Activated CD4-positive, alpha-beta memory T cell treated with anti-CD3 and anti-CD28 coated beads, Interleukin-2, amount 10 ng/mL, durations not matched to agents 7 days and 5 days (primary cell): ENCODE data around the gene FBXO2. TPM values are rescaled to one million over a fixed set of nuclear protein-coding genes. Genes with fewer than 3 reads are reported as not detected.
A peak's percentile ranks its signal among the peaks of the same experiment; 100 is the strongest.

ENCODE experiments used
- CTCF ChIA-PET: fragments of 350-600 bp; sonication (Branson Sonifier 250); formaldehyde crosslinking; loops from one replicate; lab custom pipeline; 2021; ENCODE audit warnings: antibody characterized with exemption, inconsistent platforms; lab: Charles Lee
- POLR2A ChIA-PET: fragments of 350-600 bp; sonication (Branson Sonifier 250); formaldehyde crosslinking; loops from one replicate; lab custom pipeline; 2021; ENCODE audit warnings: antibody characterized with exemption; lab: Charles Lee
- DNase-seq: peaks from one replicate; pipeline ENCODE4 v3.0.0-alpha.2; 2020
- H3K27ac Mint-ChIP-seq: one replicate; pipeline ENCODE4 v1.8.0; 2021; ENCODE audit warnings: mild to moderate bottlenecking, mixed read lengths
- H3K27me3 Mint-ChIP-seq: one replicate; pipeline ENCODE4 v1.8.0; 2021; ENCODE audit warnings: mixed read lengths
- H3K36me3 Mint-ChIP-seq: one replicate; pipeline ENCODE4 v1.8.0; 2021; ENCODE audit warnings: low read depth, mixed read lengths
- H3K4me1 Mint-ChIP-seq: one replicate; pipeline ENCODE4 v1.8.0; 2021; ENCODE audit warnings: mixed read lengths
- H3K4me3 Mint-ChIP-seq: one replicate; pipeline ENCODE4 v1.8.0; 2021; ENCODE audit warnings: mild to moderate bottlenecking, mixed read lengths
- H3K9me3 Mint-ChIP-seq: one replicate; pipeline ENCODE4 v1.8.0; 2021; ENCODE audit warnings: mixed read lengths
- total RNA-seq, 2 experiments: library from RNA; stranded (reverse); gene quantifications; one replicate each; pipeline ENCODE4 v1.2.3, GENCODE V29; 2021

Gene FBXO2
- total RNA-seq, 2 experiments from 2014 or later, result 1.4 to 1.8 TPM

DNA sequence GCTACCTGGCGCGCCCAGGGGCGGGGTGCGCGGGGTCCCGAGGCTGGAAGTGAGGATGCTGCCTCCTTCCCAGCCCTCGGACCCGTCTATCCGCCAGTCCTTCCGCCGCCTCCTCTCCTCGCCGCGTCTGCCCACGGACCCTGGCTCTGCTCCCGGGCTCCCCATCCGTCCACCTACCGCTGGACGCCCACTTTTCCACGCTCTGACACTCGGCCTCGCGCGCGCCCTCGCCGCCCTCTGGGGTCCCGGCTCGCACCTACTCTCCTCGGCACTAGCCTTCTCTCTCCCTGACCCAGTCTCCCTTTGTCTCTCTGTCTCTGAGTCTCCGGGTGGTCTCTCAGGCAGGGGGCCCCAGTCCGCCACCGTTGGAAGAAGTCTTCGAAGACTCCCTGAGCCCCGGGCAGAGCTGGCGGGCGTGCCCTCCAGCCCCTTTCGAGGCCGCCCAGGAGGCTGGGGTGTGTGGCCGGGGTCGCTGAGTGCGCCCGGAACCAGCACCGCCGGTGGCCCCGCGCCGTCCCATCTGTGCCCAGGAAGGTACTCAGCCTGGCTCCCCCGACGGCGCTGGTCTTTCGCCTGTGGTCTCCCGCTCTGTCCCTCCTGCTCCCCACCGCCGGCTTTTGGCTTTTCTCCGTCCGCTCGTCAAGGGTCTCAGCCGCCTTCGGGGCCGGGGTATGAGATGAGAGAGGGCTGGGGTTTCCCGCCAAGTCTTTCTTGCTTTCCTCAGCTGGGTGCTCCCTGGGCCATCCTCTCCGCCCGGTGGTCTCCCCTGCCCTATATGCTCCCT is 37.9 kb upstream of the FBXO2 start:
- Mint-ChIP-seq H3K4me1 (peaks cover 28% of the 10 kb centered on the region), H3K9me3 (no peaks in the 10 kb centered on the region), H3K27me3 (peaks cover 54% of the 10 kb centered on the region), H3K27ac (no peak overlapping the region), H3K36me3 (no peaks in the 10 kb centered on the region), H3K4me3 (peak overlapping the region; percentile 49)
- ChIA-PET POLR2A (interaction anchor here (1.2 to 2.9 kb wide), 4 partner anchors 10 to 216 kb away, joined by 3 to 14 read pairs (median 12); partner anchors contain the start of gene MAD2L2), CTCF (interaction anchor here (0.9 to 2.3 kb wide), 5 partner anchors 11 to 41 kb away, joined by 3 to 11 read pairs (median 6); partner anchors contain the start of gene MAD2L2)
- DNase-seq, result no peak

DNA sequence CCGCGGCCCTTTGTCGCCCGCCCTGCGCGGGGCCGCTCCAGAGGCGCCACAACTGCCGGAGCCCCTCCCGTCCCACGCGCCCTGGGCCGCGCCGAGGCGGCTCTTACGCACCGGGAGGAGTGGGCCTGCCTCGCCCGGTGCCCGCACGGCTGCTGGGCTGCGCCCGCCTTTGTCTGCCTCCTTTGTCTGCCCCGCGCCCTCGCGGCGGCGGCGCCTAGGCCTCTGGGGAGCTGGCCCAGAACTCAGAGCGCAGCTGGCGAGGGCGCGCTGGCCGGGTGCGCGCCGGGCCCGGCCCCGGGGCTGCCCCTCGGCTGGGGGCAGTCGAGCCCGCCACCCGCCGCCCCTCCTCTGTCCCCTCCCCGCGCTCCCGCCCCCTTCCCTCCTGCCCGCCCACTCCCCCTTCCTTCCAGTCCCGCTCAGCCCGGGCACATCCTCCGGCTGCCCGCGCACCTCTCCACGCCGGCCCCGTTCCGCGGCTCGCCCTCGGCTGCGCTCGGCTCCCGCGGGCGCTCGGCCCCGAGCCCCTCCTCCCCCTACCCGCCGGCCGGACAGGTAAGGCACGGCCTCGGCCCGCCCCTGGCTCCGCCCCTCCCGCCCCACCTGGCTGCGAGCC is 37.2 kb upstream of the FBXO2 start, which contains the start of gene DRAXIN:
DRAXIN (plus strand) TSS at position 409 of the 613 bp plus-strand sequence. CDS start 14,549 bp downstream, outside the sequence.
- Mint-ChIP-seq H3K27me3 (peaks cover 54% of the 10 kb centered on the region), H3K4me3 (peak within 1 kb of the TSS; percentile 49), H3K36me3 (no peaks in the 10 kb centered on the region), H3K9me3 (no peaks in the 10 kb centered on the region), H3K4me1 (peaks cover 28% of the 10 kb centered on the region), H3K27ac (no peak within 1 kb of the TSS)
- ChIA-PET CTCF (interaction anchor here (0.9 to 2.2 kb wide), 2 partner anchors 29 to 41 kb away, joined by 4 to 11 read pairs; no protein-coding TSS in a partner anchor), POLR2A (interaction anchor here (1.3 to 3.2 kb wide), 4 partner anchors 10 to 217 kb away, joined by 3 to 14 read pairs (median 8); partner anchors contain the start of genes FBXO6 and MAD2L2)
- no peak for DNase-seq

DNA sequence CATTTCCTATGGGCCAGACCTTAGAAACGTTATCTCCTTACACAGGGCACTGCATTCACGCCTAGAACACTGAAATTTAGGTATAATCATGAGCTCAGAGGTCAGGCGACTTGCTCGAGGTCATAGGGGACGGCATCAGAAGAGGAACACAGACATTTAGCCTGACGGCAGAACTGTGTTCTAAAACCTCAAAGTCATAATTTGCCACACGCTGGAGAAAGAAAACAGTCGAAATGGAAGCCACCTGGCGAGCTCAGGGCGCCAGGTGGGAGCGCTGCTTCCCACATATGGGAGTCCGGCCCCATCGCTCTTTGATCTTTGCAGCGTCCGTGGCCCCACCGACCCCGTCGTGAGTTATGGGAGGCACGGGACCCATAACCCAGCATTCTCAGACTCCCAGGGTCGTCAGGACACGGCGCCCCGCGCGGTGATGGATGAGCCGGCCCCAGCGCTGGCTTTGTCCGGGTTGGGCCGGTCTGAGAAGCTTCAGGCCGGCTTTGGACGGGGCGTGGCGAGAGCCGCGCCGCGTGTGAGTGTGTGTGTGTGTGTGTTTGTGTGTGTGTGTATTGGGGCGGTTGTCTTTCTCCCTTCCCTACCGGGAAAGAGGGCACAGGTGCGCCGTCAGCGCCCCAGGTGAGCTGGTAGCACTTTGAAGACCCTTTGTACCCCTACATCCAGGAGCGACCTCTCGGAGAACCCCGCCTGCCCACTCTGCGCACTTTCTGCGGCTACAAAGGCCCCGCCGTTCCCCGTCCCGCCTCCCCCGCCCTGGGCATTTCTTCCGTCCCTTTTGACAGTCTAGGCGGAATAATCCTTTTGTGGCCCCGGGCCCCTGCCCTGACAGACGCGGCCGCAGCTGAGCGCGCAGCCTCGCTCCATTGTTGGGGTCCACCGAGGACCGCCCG is 36.4 kb upstream of the FBXO2 start:
- Mint-ChIP-seq H3K36me3 (no peaks in the 10 kb centered on the region), H3K9me3 (no peaks in the 10 kb centered on the region), H3K4me3 (no peak overlapping the region), H3K27me3 (peaks cover 58% of the 10 kb centered on the region), H3K27ac (no peak overlapping the region), H3K4me1 (peaks cover 28% of the 10 kb centered on the region)
- CTCF ChIA-PET, result interaction anchor here (0.7 to 2.2 kb wide), 3 partner anchors 26 to 29 kb away, joined by 3 to 11 read pairs (median 4); partner anchors contain the start of gene FBXO6
- POLR2A ChIA-PET, result interaction anchor here (1.3 to 3.2 kb wide), 5 partner anchors 9 to 218 kb away, joined by 3 to 14 read pairs (median 4); partner anchors contain the start of genes FBXO6 and MAD2L2
- DNase-seq, result no peak

DNA sequence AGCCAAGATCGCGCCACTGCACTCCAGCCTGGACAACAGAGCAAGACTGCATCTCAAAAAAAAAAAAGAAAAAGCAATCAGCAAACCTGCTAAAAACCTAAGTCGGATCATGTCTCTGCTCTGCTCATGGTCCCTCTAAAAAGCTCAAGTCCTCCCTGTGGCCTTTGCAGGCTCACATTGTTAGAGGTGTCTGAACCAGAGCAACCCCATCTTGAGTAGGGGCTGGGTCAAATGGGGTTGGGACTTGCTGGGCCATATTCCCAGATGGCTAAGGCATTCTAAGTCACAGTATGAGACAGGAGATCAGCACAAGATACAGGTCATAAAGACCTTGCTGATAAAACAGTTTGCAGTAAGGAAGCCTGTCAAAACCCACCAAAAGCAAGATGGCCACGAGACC is 34.3 kb upstream of the FBXO2 start:
- CTCF ChIA-PET, result no interaction called here

DNA sequence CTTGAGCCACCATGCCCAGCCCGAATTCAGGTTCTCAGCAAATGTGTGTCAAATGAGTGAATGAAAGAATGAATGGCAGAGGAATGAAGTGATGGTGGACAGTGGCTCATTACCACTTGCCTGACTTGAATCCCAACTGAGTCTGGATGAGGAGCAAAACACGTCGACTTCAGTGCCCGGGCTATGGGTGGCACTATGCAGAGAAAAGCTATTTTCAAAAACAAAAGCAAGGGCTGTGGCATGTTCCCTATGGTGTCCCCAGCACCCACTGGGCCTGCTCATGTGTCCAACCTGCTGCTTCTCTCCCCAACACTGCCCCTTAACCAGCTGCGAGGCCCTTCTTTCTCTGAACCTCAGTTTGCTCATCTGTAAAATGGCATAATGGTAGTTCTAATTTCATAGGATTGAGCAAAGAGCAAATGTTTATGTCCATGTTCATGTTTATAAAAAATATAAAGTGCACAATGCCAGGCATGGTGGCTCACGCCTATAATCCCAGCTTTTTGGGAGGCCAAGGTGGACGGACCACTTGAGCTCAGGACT is 31.1 kb upstream of the FBXO2 start:
- Mint-ChIP-seq H3K36me3 (no peaks in the 10 kb centered on the region), H3K4me1 (peaks cover 4% of the 10 kb centered on the region), H3K4me3 (no peak overlapping the region), H3K27ac (no peak overlapping the region), H3K27me3 (peaks cover 38% of the 10 kb centered on the region), H3K9me3 (no peaks in the 10 kb centered on the region)
- CTCF ChIA-PET, result interaction anchor here (1.2 to 1.7 kb wide), 2 partner anchors 21 to 34 kb away, joined by 3 to 10 read pairs; partner anchors contain the start of gene FBXO6
- no peak for DNase-seq
- POLR2A ChIA-PET, result interaction anchor here (0.7 to 2.4 kb wide), 2 partner anchors 21 to 223 kb away, joined by 5 to 8 read pairs; partner anchors contain the start of gene FBXO6

More for the DNA sequence above, 34.3 kb upstream of the FBXO2 start:
- POLR2A ChIA-PET, result interaction anchor here (1.2 to 3.2 kb wide), 2 partner anchors 24 to 220 kb away, joined by 3 to 11 read pairs; partner anchors contain the start of gene FBXO6
- Mint-ChIP-seq H3K4me1 (peaks cover 22% of the 10 kb centered on the region), H3K9me3 (no peaks in the 10 kb centered on the region), H3K4me3 (no peak overlapping the region), H3K36me3 (no peaks in the 10 kb centered on the region), H3K27ac (no peak overlapping the region), H3K27me3 (peaks cover 55% of the 10 kb centered on the region)
- no peak for DNase-seq

DNA sequence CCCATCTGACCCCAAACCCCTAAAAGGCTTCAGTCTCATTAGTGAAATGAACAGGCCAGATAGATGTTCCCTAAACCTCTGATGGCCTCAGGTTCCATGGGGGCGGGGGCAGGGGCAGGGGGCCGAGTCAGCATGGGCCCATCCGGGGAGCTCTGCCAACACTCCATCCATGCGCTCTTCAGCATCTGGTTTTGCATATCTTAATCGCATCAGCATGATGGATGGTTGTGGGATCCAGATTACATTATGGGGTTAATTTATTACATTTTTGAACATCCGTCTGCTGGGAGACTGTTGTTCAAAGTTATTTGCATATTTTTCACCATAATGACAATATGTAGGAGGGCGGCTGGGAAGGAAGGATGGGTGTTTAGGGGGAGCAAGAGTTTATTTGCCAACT is 29.8 kb upstream of the FBXO2 start:
- Mint-ChIP-seq H3K36me3 (no peaks in the 10 kb centered on the region), H3K4me3 (no peak overlapping the region), H3K27ac (no peak overlapping the region), H3K9me3 (no peaks in the 10 kb centered on the region), H3K27me3 (peaks cover 27% of the 10 kb centered on the region), H3K4me1 (peaks cover 12% of the 10 kb centered on the region)
- ChIA-PET CTCF (interaction anchor here (1.1 kb wide), 1 partner anchor 34 kb away, joined by 3 read pairs; no protein-coding TSS in a partner anchor), POLR2A (no interaction called here)
- no peak for DNase-seq

DNA sequence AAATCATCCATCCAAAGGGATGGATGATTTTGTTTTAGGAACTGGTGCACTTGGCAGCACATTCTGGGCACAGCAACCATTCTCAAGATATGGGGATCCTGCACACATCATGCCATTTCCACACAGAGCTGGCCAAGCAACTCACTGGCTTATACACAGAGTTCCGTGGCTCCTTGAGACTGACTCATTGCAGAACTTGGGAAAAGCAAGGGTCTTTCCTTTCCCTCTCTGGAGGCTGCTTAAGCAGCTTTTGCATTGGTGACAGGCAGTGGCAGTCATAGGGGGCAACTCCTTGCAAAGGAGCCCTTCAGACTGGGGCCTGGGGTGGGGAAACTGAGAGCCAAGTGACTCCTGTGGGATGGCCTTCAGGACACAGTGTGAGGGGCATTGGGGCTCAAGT is 28.6 kb upstream of the FBXO2 start:
- DNase-seq, result no peak
- CTCF ChIA-PET, result interaction anchor here (1.0 to 2.9 kb wide), 3 partner anchors 19 to 40 kb away, joined by 3 to 34 read pairs (median 3); partner anchors contain the start of gene FBXO6
- Mint-ChIP-seq H3K36me3 (no peaks in the 10 kb centered on the region), H3K4me3 (no peak overlapping the region), H3K27me3 (peaks cover 19% of the 10 kb centered on the region), H3K4me1 (peaks cover 16% of the 10 kb centered on the region), H3K9me3 (no peaks in the 10 kb centered on the region), H3K27ac (no peak overlapping the region)
- POLR2A ChIA-PET, result interaction anchor here (0.7 to 5.2 kb wide), 7 partner anchors 8 to 225 kb away, joined by 3 to 53 read pairs (median 14); partner anchors contain the start of genes DRAXIN and FBXO6

DNA sequence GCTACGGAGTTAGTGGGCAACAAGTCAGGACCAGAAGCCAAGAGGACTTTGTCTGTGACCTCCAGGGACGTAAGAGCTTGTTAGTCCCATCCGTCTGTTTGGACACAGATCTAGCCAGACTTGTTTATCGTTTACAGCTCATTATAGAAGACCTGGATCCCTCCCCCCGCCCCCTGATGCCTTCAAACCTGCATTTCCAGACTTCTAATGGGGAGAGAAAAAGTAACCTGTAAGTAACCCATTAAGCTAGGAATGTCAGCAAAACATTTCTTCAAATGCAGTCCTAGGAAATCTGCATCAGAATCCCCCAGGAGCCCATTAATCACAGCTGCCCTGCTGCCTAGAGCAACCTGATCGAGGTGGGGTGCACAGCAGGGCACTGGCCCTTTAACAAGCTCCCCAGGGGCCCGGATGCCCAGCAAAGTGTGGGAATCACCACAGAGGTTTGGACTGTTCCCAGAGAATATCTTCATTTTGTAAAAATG is 28.1 kb upstream of the FBXO2 start:
- POLR2A ChIA-PET, result interaction anchor here (0.7 to 5.2 kb wide), 14 partner anchors 8 to 670 kb away, joined by 3 to 53 read pairs (median 6); partner anchors contain the start of genes DRAXIN, FBXO2, FBXO44 and FBXO6
- no peak overlapping the region for H3K27ac Mint-ChIP-seq
- H3K27me3 Mint-ChIP-seq, result peaks cover 16% of the 10 kb centered on the region
- peaks cover 16% of the 10 kb centered on the region for H3K4me1 Mint-ChIP-seq
- H3K4me3 Mint-ChIP-seq, result peak overlapping the region; percentile 45
- no peaks in the 10 kb centered on the region for H3K9me3 Mint-ChIP-seq
- DNase-seq, result no peak
- CTCF ChIA-PET, result interaction anchor here (1.0 to 2.9 kb wide), 5 partner anchors 11 to 39 kb away, joined by 3 to 34 read pairs (median 3); partner anchors contain the start of gene FBXO6
- H3K36me3 Mint-ChIP-seq, result no peaks in the 10 kb centered on the region

DNA sequence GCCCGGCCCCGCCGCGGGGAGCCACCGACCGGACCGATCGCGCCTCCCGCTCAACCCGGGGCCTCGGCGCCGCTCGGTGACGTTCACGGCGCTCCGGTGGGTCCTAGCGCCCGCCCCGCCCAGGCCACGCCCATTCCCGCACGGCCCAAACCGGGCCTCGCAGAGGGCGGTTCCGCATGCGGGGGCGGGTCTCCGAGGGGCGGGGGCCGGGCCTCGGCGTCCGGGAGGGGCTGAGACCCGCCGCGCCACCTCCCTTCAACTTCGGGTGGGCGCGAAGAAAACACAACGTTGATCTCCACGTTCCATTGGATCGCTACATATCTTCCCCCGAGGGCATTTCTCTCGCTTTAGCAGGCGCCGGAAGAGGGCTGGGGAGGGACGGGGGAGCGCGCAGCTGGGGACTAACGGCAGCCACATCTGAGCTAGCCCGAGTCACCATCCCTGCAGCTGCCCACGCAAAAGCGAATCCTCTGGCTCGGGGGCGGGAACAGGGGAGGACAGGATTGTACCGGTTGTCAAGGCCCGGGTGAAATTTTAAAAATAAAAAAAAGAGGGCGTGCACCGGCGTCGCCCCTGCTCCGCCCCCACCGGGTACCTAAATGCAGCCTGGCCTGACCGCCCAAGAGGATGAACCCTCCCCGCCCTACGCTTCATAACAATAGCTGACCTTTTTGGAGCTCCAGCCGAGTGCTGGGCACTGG is 27.0 kb upstream of the FBXO2 start, which contains the start of gene MAD2L2:
MAD2L2 (minus strand) TSS at position 78 of the 701 bp plus-strand sequence. CDS start 547 bp downstream, outside the sequence.
- ChIA-PET POLR2A (interaction anchor here (0.7 to 5.2 kb wide), 19 partner anchors 8 to 669 kb away, joined by 3 to 53 read pairs (median 5); partner anchors contain the start of genes CLCN6, DRAXIN, FBXO2 and FBXO44), CTCF (interaction anchor here (1.1 to 2.9 kb wide), 4 partner anchors 12 to 38 kb away, joined by 3 to 34 read pairs (median 7); partner anchors contain the start of gene FBXO6)
- H3K9me3 Mint-ChIP-seq, result no peaks in the 10 kb centered on the region
- H3K36me3 Mint-ChIP-seq, result no peaks in the 10 kb centered on the region
- H3K27ac Mint-ChIP-seq, result peak within 1 kb of the TSS; percentile 89
- H3K4me1 Mint-ChIP-seq, result peaks cover 16% of the 10 kb centered on the region
- H3K27me3 Mint-ChIP-seq, result peaks cover 15% of the 10 kb centered on the region
- peak within 1 kb of the TSS; percentile 83 for H3K4me3 Mint-ChIP-seq
- peak; percentile 91 for DNase-seq

DNA sequence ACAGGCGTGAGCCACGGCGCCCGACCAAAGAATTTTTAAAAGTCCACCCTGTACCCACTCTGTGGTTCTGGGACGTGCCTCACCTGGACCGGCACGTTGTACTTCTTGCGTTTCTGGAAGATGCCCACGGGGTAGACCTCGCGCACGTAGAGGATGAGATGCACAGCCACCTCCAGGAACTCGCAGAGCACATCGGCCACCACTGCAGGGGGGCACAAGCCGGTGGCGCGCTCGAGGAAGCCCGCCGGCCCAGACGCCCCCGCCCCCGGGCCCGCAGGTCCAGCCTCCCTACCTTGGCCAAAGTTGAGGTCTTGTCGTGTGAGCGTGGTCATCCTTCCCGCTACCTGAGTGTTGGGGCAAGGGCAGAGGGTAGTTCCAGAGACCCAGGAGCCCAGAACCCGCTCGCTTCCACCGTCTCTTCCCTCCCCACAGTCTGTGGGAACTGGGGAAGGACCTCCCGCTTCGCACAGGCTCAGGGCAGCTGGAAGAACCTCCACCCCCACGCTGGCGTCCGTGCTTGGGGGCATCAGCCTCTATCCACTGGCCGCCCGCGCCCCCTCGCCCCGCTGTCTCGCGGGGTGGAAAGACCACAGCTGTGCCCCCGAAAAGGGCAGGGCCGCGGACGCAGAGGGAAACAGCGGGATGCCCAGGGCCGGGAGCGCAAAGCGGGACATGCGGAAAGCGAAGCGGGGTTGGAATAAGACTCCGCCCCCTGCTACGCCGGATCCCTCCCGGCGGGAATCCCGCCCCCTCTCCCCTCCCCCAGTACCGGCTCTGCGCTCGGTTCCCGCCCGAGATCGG is 26.2 kb upstream of the FBXO2 start:
- peaks cover 20% of the 10 kb centered on the region for H3K4me1 Mint-ChIP-seq

More for the DNA sequence above, 26.2 kb upstream of the FBXO2 start:
- Mint-ChIP-seq H3K27ac (peak overlapping the region; percentile 58), H3K9me3 (no peaks in the 10 kb centered on the region), H3K27me3 (peaks cover 12% of the 10 kb centered on the region), H3K4me3 (peak overlapping the region; percentile 80), H3K36me3 (peaks cover 4% of the 10 kb centered on the region)
- POLR2A ChIA-PET, result interaction anchor here (1.0 to 5.2 kb wide), 11 partner anchors 7 to 227 kb away, joined by 3 to 53 read pairs (median 9); partner anchors contain the start of genes CLCN6, DRAXIN, FBXO6 and MTHFR
- CTCF ChIA-PET, result interaction anchor here (0.7 to 2.9 kb wide), 5 partner anchors 13 to 59 kb away, joined by 3 to 34 read pairs (median 5); partner anchors contain the start of gene FBXO6
- no peak for DNase-seq
